ENCODE measurements around the gene MEX3D.
A peak's percentile ranks its signal among the peaks of the same experiment; 100 is the strongest.

Gene MEX3D

DNA sequence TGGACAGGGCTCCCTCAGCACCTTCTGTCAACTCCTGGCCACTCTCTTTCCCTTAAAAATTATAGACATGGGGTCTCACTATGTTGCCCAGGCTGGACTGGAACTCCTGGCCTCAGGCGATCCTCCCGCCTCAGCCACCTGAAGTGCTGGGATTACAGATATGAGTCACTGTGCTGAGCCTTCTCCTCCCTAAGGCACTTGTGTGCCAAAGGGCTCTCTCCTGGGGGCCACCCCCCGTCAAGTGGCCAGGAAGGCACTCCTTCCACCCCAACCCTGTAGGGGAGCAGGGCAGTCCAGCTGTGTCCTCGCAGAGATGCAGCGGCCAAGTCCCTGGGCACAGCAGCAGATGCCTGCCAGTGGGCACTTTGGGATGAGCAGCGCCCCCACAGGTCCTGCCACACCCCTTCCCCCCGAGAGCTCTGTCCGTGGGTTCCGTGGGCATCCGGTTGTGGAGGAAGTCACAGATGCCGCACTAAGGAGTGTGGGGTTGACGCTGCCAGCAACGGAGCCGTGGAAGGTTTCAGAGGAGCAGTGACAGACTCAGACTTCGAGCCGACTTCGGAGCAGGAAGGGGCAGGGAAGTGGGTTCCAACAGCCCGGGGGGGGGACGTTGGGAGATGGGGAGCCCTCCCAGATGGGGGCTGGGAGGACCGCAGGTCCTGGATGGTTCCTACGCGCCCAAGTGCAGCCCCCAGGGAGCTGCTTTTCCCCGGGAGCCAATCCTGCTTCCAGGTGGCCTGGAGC lies 40.4 kb upstream of the MEX3D start:
- H3K4me3 ChIP-seq (ENCODE audit: low read depth, low read length): no peak overlapping the region
- TF ChIP-seq, protein P1, sequence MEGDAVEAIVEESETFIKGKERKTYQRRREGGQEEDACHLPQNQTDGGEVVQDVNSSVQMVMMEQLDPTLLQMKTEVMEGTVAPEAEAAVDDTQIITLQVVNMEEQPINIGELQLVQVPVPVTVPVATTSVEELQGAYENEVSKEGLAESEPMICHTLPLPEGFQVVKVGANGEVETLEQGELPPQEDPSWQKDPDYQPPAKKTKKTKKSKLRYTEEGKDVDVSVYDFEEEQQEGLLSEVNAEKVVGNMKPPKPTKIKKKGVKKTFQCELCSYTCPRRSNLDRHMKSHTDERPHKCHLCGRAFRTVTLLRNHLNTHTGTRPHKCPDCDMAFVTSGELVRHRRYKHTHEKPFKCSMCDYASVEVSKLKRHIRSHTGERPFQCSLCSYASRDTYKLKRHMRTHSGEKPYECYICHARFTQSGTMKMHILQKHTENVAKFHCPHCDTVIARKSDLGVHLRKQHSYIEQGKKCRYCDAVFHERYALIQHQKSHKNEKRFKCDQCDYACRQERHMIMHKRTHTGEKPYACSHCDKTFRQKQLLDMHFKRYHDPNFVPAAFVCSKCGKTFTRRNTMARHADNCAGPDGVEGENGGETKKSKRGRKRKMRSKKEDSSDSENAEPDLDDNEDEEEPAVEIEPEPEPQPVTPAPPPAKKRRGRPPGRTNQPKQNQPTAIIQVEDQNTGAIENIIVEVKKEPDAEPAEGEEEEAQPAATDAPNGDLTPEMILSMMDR (IDR thresholded peaks at IDR 0.05; ENCODE audit: insufficient read depth, low read length, missing control alignments): no peak
- ChIA-PET POLR2A (no interaction called here), CTCF (interaction anchor here (1.1 to 1.9 kb wide), 3 partner anchors 19 to 64 kb away, joined by 3 to 11 read pairs (median 4); no protein-coding TSS in a partner anchor)
- DNase-seq (ENCODE audit: low read depth, low spot score): no peak

DNA sequence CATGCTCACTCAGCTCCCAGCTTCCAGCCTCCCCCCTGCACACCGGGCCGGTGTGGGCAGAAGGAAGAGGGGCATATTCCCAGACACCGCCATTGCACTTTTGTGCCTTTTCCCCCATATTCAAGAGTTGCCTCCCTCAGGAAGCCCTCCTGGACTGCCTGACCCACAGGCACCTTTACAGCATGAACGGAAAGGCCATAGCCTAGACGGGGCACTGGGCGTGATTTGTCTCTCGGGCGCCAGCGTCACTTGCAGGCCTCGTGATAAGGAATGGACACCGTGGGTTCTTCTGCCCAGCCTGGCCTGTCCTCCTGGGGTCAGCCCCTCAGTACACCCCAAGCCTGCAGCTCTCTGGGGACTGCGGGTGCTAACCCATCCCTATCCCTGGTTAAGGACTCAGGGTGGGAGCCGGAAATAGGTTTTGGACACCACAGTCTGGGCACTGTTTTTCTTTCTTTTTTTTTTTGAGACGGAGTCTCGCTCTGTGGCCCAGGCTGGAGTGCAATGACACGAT lies 38.1 kb upstream of the MEX3D start:
- POLR2A ChIA-PET: interaction anchor here (0.9 to 1.8 kb wide), 5 partner anchors 10 to 66 kb away, joined by 3 to 11 read pairs (median 8); partner anchors contain the start of genes MBD3 and TCF3
- no peak for DNase-seq (ENCODE audit: low read depth, low spot score)
- CTCF ChIA-PET: interaction anchor here (0.7 to 3.5 kb wide), 14 partner anchors 12 to 223 kb away, joined by 3 to 20 read pairs (median 4); partner anchors contain the start of gene MBD3
- TF ChIP-seq, protein P1 (IDR thresholded peaks at IDR 0.05; ENCODE audit: insufficient read depth, low read length, missing control alignments): no peak
- peak overlapping the region; percentile 73 for H3K4me3 ChIP-seq (ENCODE audit: low read depth, low read length)

DNA sequence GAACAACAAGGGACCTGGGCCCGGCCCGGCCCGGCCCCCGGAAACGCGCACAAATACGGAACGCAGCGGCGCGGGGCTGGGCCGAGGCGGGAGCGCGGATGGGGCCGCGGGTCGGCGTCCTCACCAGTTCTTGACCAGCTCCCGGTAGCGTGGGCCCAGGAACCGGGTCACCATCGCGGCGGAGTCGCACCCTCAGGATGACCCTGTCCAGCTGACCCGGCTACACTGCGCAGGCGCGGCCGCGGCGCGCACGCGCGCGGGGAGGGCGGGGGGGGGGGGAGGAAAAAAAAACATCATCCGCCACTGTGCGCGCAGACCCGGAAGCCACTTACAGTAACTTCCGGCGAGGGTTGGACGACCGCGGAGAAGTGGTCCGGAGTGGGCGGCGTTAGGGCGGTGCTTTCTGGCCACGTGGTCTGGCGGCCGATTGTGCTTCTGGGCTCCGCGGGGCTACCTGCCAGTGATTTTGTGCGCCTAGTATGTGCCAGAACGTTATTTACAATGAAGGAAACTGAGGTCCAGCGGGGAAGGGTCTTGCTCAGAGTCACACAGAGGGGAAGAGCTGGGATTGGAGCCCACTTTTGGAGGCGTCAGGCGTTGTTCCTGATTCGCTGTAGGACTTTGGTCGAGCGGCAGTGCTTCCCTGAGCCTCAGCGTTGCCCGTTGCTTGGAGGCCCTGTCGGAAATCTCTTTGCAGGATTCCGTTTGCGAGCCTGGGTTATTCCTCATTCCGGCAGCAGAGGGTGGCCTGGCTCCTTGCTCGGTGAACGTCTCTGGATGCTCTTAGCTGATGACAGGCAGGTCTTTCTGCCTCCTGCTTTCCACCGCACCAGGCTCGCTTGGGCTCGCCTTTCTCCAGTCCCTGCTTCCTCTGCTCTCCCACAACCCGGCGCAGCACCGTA lies 37.4 kb upstream of the MEX3D start, which contains the start of gene UQCR11:
Gene UQCR11 (minus strand): TSS at position 227 of the 902 bp plus-strand sequence. CDS start 53 bp downstream, at position 174.
- TF ChIP-seq, protein P1 (IDR thresholded peaks at IDR 0.05; ENCODE audit: insufficient read depth, low read length, missing control alignments): peak; percentile 69
- ChIA-PET CTCF (interaction anchor here (0.7 to 3.5 kb wide), 15 partner anchors 12 to 224 kb away, joined by 3 to 20 read pairs (median 5); partner anchors contain the start of gene MBD3), POLR2A (interaction anchor here (0.8 to 1.8 kb wide), 6 partner anchors 11 to 67 kb away, joined by 3 to 11 read pairs (median 6); partner anchors contain the start of genes MBD3 and TCF3)
- peak within 1 kb of the TSS; percentile 94 for H3K4me3 ChIP-seq (ENCODE audit: low read depth, low read length)
- peak; percentile 85 for DNase-seq (ENCODE audit: low read depth, low spot score)

DNA sequence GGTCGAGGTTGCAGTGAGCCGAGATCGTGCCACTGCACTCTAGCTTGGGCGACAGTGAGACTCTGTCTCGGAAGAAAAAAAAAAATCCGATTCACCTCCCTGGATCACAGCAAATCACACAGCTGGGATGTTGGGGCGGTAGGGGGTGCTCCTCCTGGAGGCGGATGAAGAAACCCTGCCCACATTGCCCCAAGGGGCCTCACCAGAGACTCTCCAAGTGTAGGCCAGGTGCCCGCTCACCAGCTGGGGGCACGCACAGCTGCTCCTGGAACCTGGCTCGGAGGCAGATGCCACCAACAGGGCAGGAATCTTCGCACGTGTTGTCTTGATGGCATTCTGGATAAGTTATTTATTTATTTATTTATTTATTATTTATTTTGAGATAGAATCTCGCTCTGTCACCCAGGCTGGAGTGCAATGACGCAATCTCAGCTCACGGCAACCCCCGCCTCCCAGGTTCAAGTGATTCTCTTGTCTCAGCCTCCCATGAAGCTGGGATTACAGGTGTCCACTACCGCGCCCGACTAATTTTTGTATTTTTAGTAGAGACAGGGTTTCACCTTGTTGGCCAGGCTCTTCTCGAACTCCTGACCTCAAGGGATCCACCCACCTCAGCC lies 34.1 kb upstream of the MEX3D start:
- CTCF ChIA-PET: interaction anchor here (1.1 to 1.2 kb wide), 2 partner anchors 9 to 11 kb away, joined by 4 to 5 read pairs; partner anchors contain the start of gene MBD3

DNA sequence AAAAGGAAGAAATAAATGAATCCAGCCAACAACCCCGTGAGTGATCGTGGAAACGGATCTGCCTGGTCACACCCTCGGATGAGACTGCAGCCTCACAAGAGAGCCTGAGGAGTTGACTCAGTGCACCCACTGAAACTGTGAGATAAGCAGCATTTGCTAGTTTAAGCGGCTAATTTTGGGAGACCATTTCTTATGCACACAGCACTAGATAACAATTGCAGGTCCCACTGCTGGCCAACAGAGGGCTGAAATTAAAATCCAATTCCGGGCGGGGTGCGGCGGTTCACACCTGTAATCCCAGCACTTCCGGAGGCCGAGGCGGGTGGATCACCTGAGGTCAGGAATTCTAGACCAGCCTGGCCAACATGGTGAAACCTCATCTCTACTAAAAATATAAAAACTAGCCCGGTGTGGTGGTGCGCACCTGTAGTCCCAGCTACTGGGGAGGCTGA lies 33.5 kb upstream of the MEX3D start:
- ChIA-PET POLR2A (interaction anchor here (1.1 kb wide), 1 partner anchor 8 kb away, joined by 5 read pairs; the partner anchor contains the start of gene MBD3), CTCF (interaction anchor here (1.1 kb wide), 1 partner anchor 9 kb away, joined by 5 read pairs; the partner anchor contains the start of gene MBD3)

More for the DNA sequence above, 34.1 kb upstream of the MEX3D start:
- POLR2A ChIA-PET: interaction anchor here (0.8 to 1.1 kb wide), 2 partner anchors 9 to 12 kb away, joined by 4 to 5 read pairs; partner anchors contain the start of gene MBD3
- TF ChIP-seq, protein P1 (IDR thresholded peaks at IDR 0.05; ENCODE audit: insufficient read depth, low read length, missing control alignments): no peak
- no peak for DNase-seq (ENCODE audit: low read depth, low spot score)
- no peak overlapping the region for H3K4me3 ChIP-seq (ENCODE audit: low read depth, low read length)

More for the DNA sequence above, 33.5 kb upstream of the MEX3D start:
- TF ChIP-seq, protein P1 (IDR thresholded peaks at IDR 0.05; ENCODE audit: insufficient read depth, low read length, missing control alignments): no peak
- H3K4me3 ChIP-seq (ENCODE audit: low read depth, low read length): no peak overlapping the region
- DNase-seq (ENCODE audit: low read depth, low spot score): no peak

Data from AG04449 (cell line).